ENCODE data around the gene EPC2.

Gene EPC2

GRCh38 chr2:148701039-148701438, 56.5 kb downstream of the EPC2 start:
- Histone ChIP-seq H3K9me3 (ENCODE audit: control extremely low read depth in 1 of 5, control insufficient read depth in 4 of 5, insufficient read depth in 2 of 5, low read depth in 1 of 5, low read length in 4 of 5) (peaks cover 10 to 52% (median 11%) of the 10 kb centered on the region in 5 experiments), H3K4me3 (ENCODE audit: control insufficient read depth in 1 of 7, extremely low read depth in 1 of 7, insufficient read depth in 4 of 7, low read depth in 2 of 7, low read length in 6 of 7) (no peak overlapping the region), H3K4me1 (ENCODE audit: control extremely low read depth in 1 of 4, control insufficient read depth in 4 of 4, insufficient read depth in 4 of 4, low read length in 3 of 4) (no peaks in the 10 kb centered on the region), H3K27ac (ENCODE audit: insufficient read depth in 1 of 2, low read depth in 1 of 2, low read length in 2 of 2, poor library complexity in 1 of 2, severe bottlenecking in 2 of 2) (no peak overlapping the region), H3K36me3 (ENCODE audit: control insufficient read depth in 4 of 4, insufficient read depth in 4 of 4, low read length in 3 of 4) (peaks cover 21 to 66% (median 28%) of the 10 kb centered on the region in 4 experiments), H3K27me3 (replicated peaks in 2 of 5; ENCODE audit: control insufficient read depth in 4 of 5, insufficient read depth in 5 of 5, low read length in 4 of 5) (no peaks in the 10 kb centered on the region)
- ChIA-PET CTCF (no interaction called here), POLR2A (no interaction called here)
- 80% methylated on average over 1 of the region's 3 CpGs for WGBS (ENCODE audit: insufficient coverage)
- no peak for DNase-seq

- Histone ChIP-seq H3K9me3 (ENCODE audit: control extremely low read depth in 1 of 5, control insufficient read depth in 4 of 5, insufficient read depth in 2 of 5, low read depth in 1 of 5, low read length in 4 of 5) (peaks cover 11 to 49% (median 14%) of the 10 kb centered on the region in 5 experiments), H3K27ac (ENCODE audit: insufficient read depth in 1 of 2, low read depth in 1 of 2, low read length in 2 of 2, poor library complexity in 1 of 2, severe bottlenecking in 2 of 2) (no peak overlapping the region), H3K4me3 (ENCODE audit: control insufficient read depth in 1 of 7, extremely low read depth in 1 of 7, insufficient read depth in 4 of 7, low read depth in 2 of 7, low read length in 6 of 7) (no peak overlapping the region), H3K36me3 (ENCODE audit: control insufficient read depth in 4 of 4, insufficient read depth in 4 of 4, low read length in 3 of 4) (peaks cover 17 to 59% (median 25%) of the 10 kb centered on the region in 4 experiments), H3K27me3 (replicated peaks in 2 of 5; ENCODE audit: control insufficient read depth in 4 of 5, insufficient read depth in 5 of 5, low read length in 4 of 5) (no peaks in the 10 kb centered on the region), H3K4me1 (ENCODE audit: control extremely low read depth in 1 of 4, control insufficient read depth in 4 of 4, insufficient read depth in 4 of 4, low read length in 3 of 4) (no peaks in the 10 kb centered on the region)
- DNase-seq, result no peak
- POLR2A ChIA-PET, result no interaction called here
- CTCF ChIA-PET, result no interaction called here
Measured at GRCh38 chr2:148701877-148702276, 57.3 kb downstream of the EPC2 start.

- H3K27ac ChIP-seq (ENCODE audit: insufficient read depth in 1 of 2, low read depth in 1 of 2, low read length in 2 of 2, poor library complexity in 1 of 2, severe bottlenecking in 2 of 2), result no peak overlapping the region
- peaks cover 17 to 53% (median 22%) of the 10 kb centered on the region in 4 experiments for H3K36me3 ChIP-seq (ENCODE audit: control insufficient read depth in 4 of 4, insufficient read depth in 4 of 4, low read length in 3 of 4)
- H3K4me3 ChIP-seq (ENCODE audit: control insufficient read depth in 1 of 7, extremely low read depth in 1 of 7, insufficient read depth in 4 of 7, low read depth in 2 of 7, low read length in 6 of 7), result no peak overlapping the region
- no peaks in the 10 kb centered on the region for H3K27me3 ChIP-seq (replicated peaks in 2 of 5; ENCODE audit: control insufficient read depth in 4 of 5, insufficient read depth in 5 of 5, low read length in 4 of 5)
- peaks cover 11 to 49% (median 14%) of the 10 kb centered on the region in 5 experiments for H3K9me3 ChIP-seq (ENCODE audit: control extremely low read depth in 1 of 5, control insufficient read depth in 4 of 5, insufficient read depth in 2 of 5, low read depth in 1 of 5, low read length in 4 of 5)
- 100% methylated on average over 1 of the region's 1 CpG for WGBS (ENCODE audit: insufficient coverage)
- no peaks in the 10 kb centered on the region for H3K4me1 ChIP-seq (ENCODE audit: control extremely low read depth in 1 of 4, control insufficient read depth in 4 of 4, insufficient read depth in 4 of 4, low read length in 3 of 4)
- no peak for DNase-seq
- ChIA-PET CTCF (no interaction called here), POLR2A (no interaction called here)
Measured at GRCh38 chr2:148702475-148702874, 57.9 kb downstream of the EPC2 start.

GRCh38 chr2:148704247-148704646, 59.7 kb downstream of the EPC2 start:
- Histone ChIP-seq H3K4me3 (ENCODE audit: control insufficient read depth in 1 of 7, extremely low read depth in 1 of 7, insufficient read depth in 4 of 7, low read depth in 2 of 7, low read length in 6 of 7) (no peak overlapping the region), H3K9me3 (ENCODE audit: control extremely low read depth in 1 of 5, control insufficient read depth in 4 of 5, insufficient read depth in 2 of 5, low read depth in 1 of 5, low read length in 4 of 5) (peaks cover 11 to 47% (median 14%) of the 10 kb centered on the region in 5 experiments), H3K27ac (ENCODE audit: insufficient read depth in 1 of 2, low read depth in 1 of 2, low read length in 2 of 2, poor library complexity in 1 of 2, severe bottlenecking in 2 of 2) (no peak overlapping the region), H3K27me3 (replicated peaks in 2 of 5; ENCODE audit: control insufficient read depth in 4 of 5, insufficient read depth in 5 of 5, low read length in 4 of 5) (no peaks in the 10 kb centered on the region), H3K4me1 (ENCODE audit: control extremely low read depth in 1 of 4, control insufficient read depth in 4 of 4, insufficient read depth in 4 of 4, low read length in 3 of 4) (no peaks in the 10 kb centered on the region), H3K36me3 (ENCODE audit: control insufficient read depth in 4 of 4, insufficient read depth in 4 of 4, low read length in 3 of 4) (peaks cover 16 to 50% (median 19%) of the 10 kb centered on the region in 4 experiments)
- ChIA-PET POLR2A (no interaction called here), CTCF (no interaction called here)
- DNase-seq, result no peak

GRCh38 chr2:148716378-148716920, 71.9 kb downstream of the EPC2 start:
- H3K4me3 ChIP-seq (ENCODE audit: control insufficient read depth in 1 of 7, extremely low read depth in 1 of 7, insufficient read depth in 4 of 7, low read depth in 2 of 7, low read length in 6 of 7), result no peak overlapping the region
- POLR2A ChIA-PET, result no interaction called here
- H3K36me3 ChIP-seq (ENCODE audit: control insufficient read depth in 4 of 4, insufficient read depth in 4 of 4, low read length in 3 of 4), result peaks cover 0 to 13% (median 9%) of the 10 kb centered on the region in 4 experiments
- DNase-seq, result no peak
- peaks cover 0 to 3% (median 1%) of the 10 kb centered on the region in 4 experiments for H3K4me1 ChIP-seq (ENCODE audit: control extremely low read depth in 1 of 4, control insufficient read depth in 4 of 4, insufficient read depth in 4 of 4, low read length in 3 of 4)
- H3K9me3 ChIP-seq (ENCODE audit: control extremely low read depth in 1 of 5, control insufficient read depth in 4 of 5, insufficient read depth in 2 of 5, low read depth in 1 of 5, low read length in 4 of 5), result peaks cover 0 to 11% (median 4%) of the 10 kb centered on the region in 5 experiments
- WGBS (ENCODE audit: insufficient coverage), result no CpG with 5 or more reads among the region's 2 CpGs
- H3K27ac ChIP-seq (ENCODE audit: insufficient read depth in 1 of 2, low read depth in 1 of 2, low read length in 2 of 2, poor library complexity in 1 of 2, severe bottlenecking in 2 of 2), result no peak overlapping the region
- H3K27me3 ChIP-seq (replicated peaks in 2 of 5; ENCODE audit: control insufficient read depth in 4 of 5, insufficient read depth in 5 of 5, low read length in 4 of 5), result no peaks in the 10 kb centered on the region
- CTCF ChIA-PET, result interaction anchor here (1.0 kb wide), 1 partner anchor 11 kb away, joined by 3 read pairs; no protein-coding TSS in a partner anchor

GRCh38 chr2:148718039-148718438, 73.5 kb downstream of the EPC2 start:
- H3K4me1 ChIP-seq (ENCODE audit: control extremely low read depth in 1 of 4, control insufficient read depth in 4 of 4, insufficient read depth in 4 of 4, low read length in 3 of 4), result peaks cover 0 to 7% (median 2%) of the 10 kb centered on the region in 4 experiments
- CTCF ChIA-PET, result no interaction called here

GRCh38 chr2:148719195-148719749, 74.7 kb downstream of the EPC2 start:
- 96% methylated on average over 4 of the region's 6 CpGs for WGBS (ENCODE audit: insufficient coverage)
- no peak for DNase-seq
- Histone ChIP-seq H3K4me1 (ENCODE audit: control extremely low read depth in 1 of 4, control insufficient read depth in 4 of 4, insufficient read depth in 4 of 4, low read length in 3 of 4) (peaks cover 0 to 7% (median 2%) of the 10 kb centered on the region in 4 experiments), H3K27ac (ENCODE audit: insufficient read depth in 1 of 2, low read depth in 1 of 2, low read length in 2 of 2, poor library complexity in 1 of 2, severe bottlenecking in 2 of 2) (no peak overlapping the region), H3K9me3 (ENCODE audit: control extremely low read depth in 1 of 5, control insufficient read depth in 4 of 5, insufficient read depth in 2 of 5, low read depth in 1 of 5, low read length in 4 of 5) (peaks cover 0 to 10% (median 3%) of the 10 kb centered on the region in 5 experiments), H3K36me3 (ENCODE audit: control insufficient read depth in 4 of 4, insufficient read depth in 4 of 4, low read length in 3 of 4) (peaks cover 0 to 11% (median 10%) of the 10 kb centered on the region in 4 experiments), H3K27me3 (replicated peaks in 2 of 5; ENCODE audit: control insufficient read depth in 4 of 5, insufficient read depth in 5 of 5, low read length in 4 of 5) (no peaks in the 10 kb centered on the region), H3K4me3 (ENCODE audit: control insufficient read depth in 1 of 7, extremely low read depth in 1 of 7, insufficient read depth in 4 of 7, low read depth in 2 of 7, low read length in 6 of 7) (no peak overlapping the region)
- POLR2A ChIA-PET, result interaction anchor here (0.7 kb wide), 1 partner anchor 77 kb away, joined by 3 read pairs; no protein-coding TSS in a partner anchor
- CTCF ChIA-PET, result no interaction called here

More at GRCh38 chr2:148718039-148718438, 73.5 kb downstream of the EPC2 start:
- Histone ChIP-seq H3K4me3 (ENCODE audit: control insufficient read depth in 1 of 7, extremely low read depth in 1 of 7, insufficient read depth in 4 of 7, low read depth in 2 of 7, low read length in 6 of 7) (no peak overlapping the region), H3K9me3 (ENCODE audit: control extremely low read depth in 1 of 5, control insufficient read depth in 4 of 5, insufficient read depth in 2 of 5, low read depth in 1 of 5, low read length in 4 of 5) (peaks cover 0 to 11% (median 4%) of the 10 kb centered on the region in 5 experiments), H3K27me3 (replicated peaks in 2 of 5; ENCODE audit: control insufficient read depth in 4 of 5, insufficient read depth in 5 of 5, low read length in 4 of 5) (no peaks in the 10 kb centered on the region), H3K27ac (ENCODE audit: insufficient read depth in 1 of 2, low read depth in 1 of 2, low read length in 2 of 2, poor library complexity in 1 of 2, severe bottlenecking in 2 of 2) (no peak overlapping the region), H3K36me3 (ENCODE audit: control insufficient read depth in 4 of 4, insufficient read depth in 4 of 4, low read length in 3 of 4) (peaks cover 0 to 13% (median 10%) of the 10 kb centered on the region in 4 experiments)
- no peak for DNase-seq
- POLR2A ChIA-PET, result no interaction called here
- WGBS (ENCODE audit: insufficient coverage), result 100% methylated on average over 1 of the region's 3 CpGs

All from common myeloid progenitor, CD34-positive (primary cell).